ENCODE measurements around the gene TPSG1. TPM values are rescaled to one million over a fixed set of nuclear protein-coding genes. Genes with fewer than 3 reads are reported as not detected.
"Not testable (repeated sequence)": the region's sequence is repeated elsewhere in the genome, so short reads cannot be mapped to it uniquely, and the experiment has no call there.

The TPSG1 gene
- total RNA-seq, 4 donors from 2014 or later: 1.5 TPM; not detected in 3

GRCh38 chr16:1256874-1257322 is 31.8 kb upstream of the TPSG1 start:
- no peak overlapping the region for H3K27ac ChIP-seq
- no peaks in the 10 kb centered on the region for H3K36me3 ChIP-seq
- TF ChIP-seq CTCF (IDR thresholded peaks at IDR 0.05) (no peak), POLR2A (IDR thresholded peaks at IDR 0.05) (no peak)
- peaks cover 0 to 10% of the 10 kb centered on the region in 2 donors for H3K27me3 ChIP-seq
- H3K9me3 ChIP-seq: no peaks in the 10 kb centered on the region
- DNase-seq: no peak
- intact Hi-C loops (cut with DNase I; ENCODE audit: low total_unique reads): no loop called here
- no peak overlapping the region for H3K4me3 ChIP-seq
- no peaks in the 10 kb centered on the region for H3K4me1 ChIP-seq

GRCh38 chr16:1256296-1256873 is 31.3 kb upstream of the TPSG1 start:
- H3K9me3 ChIP-seq; H3K27ac ChIP-seq; H3K4me1 ChIP-seq; intact Hi-C loops (cut with DNase I; ENCODE audit: low total_unique reads); H3K36me3 ChIP-seq; DNase-seq; H3K4me3 ChIP-seq; H3K27me3 ChIP-seq: not testable (repeated sequence)

- H3K4me1 ChIP-seq; DNase-seq; H3K4me3 ChIP-seq; H3K27ac ChIP-seq; H3K27me3 ChIP-seq; intact Hi-C loops (cut with DNase I; ENCODE audit: low total_unique reads); H3K9me3 ChIP-seq; H3K36me3 ChIP-seq: not testable (repeated sequence)
Measured at GRCh38 chr16:1255276-1256122, 30.4 kb upstream of the TPSG1 start, which contains the start of gene TPSD1. Gene TPSD1 (plus strand): TSS chr16:1256069. CDS start chr16:1256281, 212 bp downstream.

GRCh38 chr16:1254821-1255220 is 29.8 kb upstream of the TPSG1 start:
- intact Hi-C loops (cut with DNase I; ENCODE audit: low total_unique reads); H3K4me3 ChIP-seq; H3K36me3 ChIP-seq; H3K27me3 ChIP-seq; H3K27ac ChIP-seq; DNase-seq; H3K9me3 ChIP-seq; H3K4me1 ChIP-seq: not testable (repeated sequence)

- H3K27me3 ChIP-seq; H3K27ac ChIP-seq; H3K4me1 ChIP-seq; intact Hi-C loops (cut with DNase I; ENCODE audit: low total_unique reads); H3K9me3 ChIP-seq; H3K36me3 ChIP-seq; DNase-seq; H3K4me3 ChIP-seq: not testable (repeated sequence)
Measured at GRCh38 chr16:1253701-1254364, 28.8 kb upstream of the TPSG1 start.

- H3K4me3 ChIP-seq; DNase-seq; H3K27me3 ChIP-seq; H3K4me1 ChIP-seq; H3K9me3 ChIP-seq; intact Hi-C loops (cut with DNase I; ENCODE audit: low total_unique reads); H3K36me3 ChIP-seq; H3K27ac ChIP-seq: not testable (repeated sequence)
Measured at GRCh38 chr16:1249031-1249755, 24.1 kb upstream of the TPSG1 start.

- H3K4me1 ChIP-seq; H3K9me3 ChIP-seq; H3K4me3 ChIP-seq; H3K27me3 ChIP-seq; H3K36me3 ChIP-seq; intact Hi-C loops (cut with DNase I; ENCODE audit: low total_unique reads); H3K27ac ChIP-seq; DNase-seq: not testable (repeated sequence)
Measured at GRCh38 chr16:1247903-1248537, 23.0 kb upstream of the TPSG1 start.

Measured in uterus (tissue), 4 donors.